Parathyroid adenoma (tissue), 2 donors: ENCODE results near the gene TDRD9.

Source experiments
- H2AFZ ChIP-seq: fragments of 300-600 bp; sonication (generic); one replicate; pipeline ENCODE4 v1.7.0; 2017; ENCODE audit warnings: antibody characterized with exemption, mild to moderate bottlenecking
- H3K27ac ChIP-seq: fragments of 300-600 bp; sonication (generic); one replicate; pipeline ENCODE4 v1.7.0; 2017
- H3K27me3 ChIP-seq: fragments of 300-600 bp; sonication (generic); one replicate; pipeline ENCODE4 v1.7.0; 2017; ENCODE audit warnings: low read length; ENCODE audit not compliant: control insufficient read depth, insufficient read depth
- H3K36me3 ChIP-seq: fragments of 300-600 bp; sonication (generic); one replicate; pipeline ENCODE4 v1.7.0; 2017; ENCODE audit warnings: low read length; ENCODE audit not compliant: control insufficient read depth, insufficient read depth
- H3K4me1 ChIP-seq: fragments of 300-600 bp; sonication (generic); one replicate; pipeline ENCODE4 v1.7.0; 2017; ENCODE audit warnings: control low read depth
- H3K4me2 ChIP-seq: fragments of 300-600 bp; sonication (generic); one replicate; pipeline ENCODE4 v1.7.0; 2017; ENCODE audit warnings: low read length
- H3K4me3 ChIP-seq: fragments of 300-600 bp; sonication (generic); one replicate; pipeline ENCODE4 v1.7.0; 2017; ENCODE audit warnings: low read depth, low read length
- H3K79me2 ChIP-seq: fragments of 300-600 bp; sonication (generic); one replicate; pipeline ENCODE4 v1.7.0; 2017; ENCODE audit warnings: control low read depth
- H3K9ac ChIP-seq: fragments of 300-600 bp; sonication (generic); one replicate; pipeline ENCODE4 v1.7.0; 2017; ENCODE audit warnings: mild to moderate bottlenecking
- H3K9me3 ChIP-seq: fragments of 300-600 bp; sonication (generic); one replicate; pipeline ENCODE4 v1.7.0; 2017; ENCODE audit warnings: low read length; ENCODE audit not compliant: control insufficient read depth
- TF ChIP-seq, protein P1 (sequence below): fragments of 300-600 bp; sonication (generic); IDR thresholded peaks from one replicate; pipeline ENCODE4 v1.7.0; 2017; ENCODE audit warnings: antibody characterized with exemption, mild to moderate bottlenecking
- donor health status: primary hyperparathyroidism.

TDRD9 gene

GRCh38 chr14:104096751-104097700, 168.8 kb downstream of the TDRD9 start:
- TF ChIP-seq, protein P1, sequence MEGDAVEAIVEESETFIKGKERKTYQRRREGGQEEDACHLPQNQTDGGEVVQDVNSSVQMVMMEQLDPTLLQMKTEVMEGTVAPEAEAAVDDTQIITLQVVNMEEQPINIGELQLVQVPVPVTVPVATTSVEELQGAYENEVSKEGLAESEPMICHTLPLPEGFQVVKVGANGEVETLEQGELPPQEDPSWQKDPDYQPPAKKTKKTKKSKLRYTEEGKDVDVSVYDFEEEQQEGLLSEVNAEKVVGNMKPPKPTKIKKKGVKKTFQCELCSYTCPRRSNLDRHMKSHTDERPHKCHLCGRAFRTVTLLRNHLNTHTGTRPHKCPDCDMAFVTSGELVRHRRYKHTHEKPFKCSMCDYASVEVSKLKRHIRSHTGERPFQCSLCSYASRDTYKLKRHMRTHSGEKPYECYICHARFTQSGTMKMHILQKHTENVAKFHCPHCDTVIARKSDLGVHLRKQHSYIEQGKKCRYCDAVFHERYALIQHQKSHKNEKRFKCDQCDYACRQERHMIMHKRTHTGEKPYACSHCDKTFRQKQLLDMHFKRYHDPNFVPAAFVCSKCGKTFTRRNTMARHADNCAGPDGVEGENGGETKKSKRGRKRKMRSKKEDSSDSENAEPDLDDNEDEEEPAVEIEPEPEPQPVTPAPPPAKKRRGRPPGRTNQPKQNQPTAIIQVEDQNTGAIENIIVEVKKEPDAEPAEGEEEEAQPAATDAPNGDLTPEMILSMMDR = no peak
- Histone ChIP-seq H2AFZ (no peak overlapping the region), H3K27me3 (no peaks in the 10 kb centered on the region), H3K9me3 (no peaks in the 10 kb centered on the region), H3K4me3 (no peak overlapping the region), H3K27ac (no peak overlapping the region), H3K9ac (no peak overlapping the region), H3K4me2 (no peak overlapping the region), H3K4me1 (peaks cover 3% of the 10 kb centered on the region), H3K36me3 (no peaks in the 10 kb centered on the region), H3K79me2 (no peaks in the 10 kb centered on the region)

DNA sequence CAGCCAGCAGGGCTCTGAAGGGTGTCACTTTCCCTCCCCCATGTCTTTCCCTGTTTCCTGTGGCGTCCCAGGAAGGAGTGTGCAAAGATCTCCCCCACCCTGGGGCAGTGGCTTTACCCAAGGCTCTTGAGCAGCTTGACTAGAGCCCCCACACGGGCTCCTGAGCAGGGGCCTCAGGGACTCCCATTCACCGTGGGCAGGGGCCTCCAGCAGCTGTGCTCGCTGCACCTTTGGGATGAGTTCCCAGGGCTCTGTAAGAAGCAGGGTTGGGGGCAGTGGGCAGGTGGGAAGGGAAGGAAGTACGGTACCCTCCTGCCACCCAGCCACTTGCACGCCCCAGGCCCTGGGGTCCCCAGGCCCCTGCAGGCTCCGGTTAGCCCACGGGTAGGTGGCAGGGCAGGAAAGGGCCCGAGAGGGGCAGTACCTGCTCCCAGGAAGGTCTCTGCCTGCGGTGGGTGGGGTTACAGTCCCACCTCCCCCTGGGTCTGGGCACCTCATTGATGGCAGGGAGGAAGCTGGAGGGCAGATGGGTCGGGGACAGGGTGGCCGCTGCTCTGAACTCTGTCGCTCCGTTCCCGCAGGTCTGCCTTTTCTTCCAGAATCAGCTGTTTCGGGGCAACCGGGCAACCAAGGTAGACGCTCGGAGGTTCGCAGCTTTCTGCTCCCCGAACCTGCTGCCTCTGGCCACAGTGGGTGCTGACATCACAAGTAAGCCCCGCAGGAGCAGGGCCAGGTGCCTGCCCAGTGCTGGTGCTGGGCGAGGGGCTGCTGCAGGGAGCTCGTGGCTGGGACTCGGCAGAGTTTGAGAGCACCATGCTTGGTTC, 170.2 kb downstream of the TDRD9 start:
- H3K4me1 ChIP-seq = peaks cover 3% of the 10 kb centered on the region
- no peaks in the 10 kb centered on the region for H3K27me3 ChIP-seq

DNA sequence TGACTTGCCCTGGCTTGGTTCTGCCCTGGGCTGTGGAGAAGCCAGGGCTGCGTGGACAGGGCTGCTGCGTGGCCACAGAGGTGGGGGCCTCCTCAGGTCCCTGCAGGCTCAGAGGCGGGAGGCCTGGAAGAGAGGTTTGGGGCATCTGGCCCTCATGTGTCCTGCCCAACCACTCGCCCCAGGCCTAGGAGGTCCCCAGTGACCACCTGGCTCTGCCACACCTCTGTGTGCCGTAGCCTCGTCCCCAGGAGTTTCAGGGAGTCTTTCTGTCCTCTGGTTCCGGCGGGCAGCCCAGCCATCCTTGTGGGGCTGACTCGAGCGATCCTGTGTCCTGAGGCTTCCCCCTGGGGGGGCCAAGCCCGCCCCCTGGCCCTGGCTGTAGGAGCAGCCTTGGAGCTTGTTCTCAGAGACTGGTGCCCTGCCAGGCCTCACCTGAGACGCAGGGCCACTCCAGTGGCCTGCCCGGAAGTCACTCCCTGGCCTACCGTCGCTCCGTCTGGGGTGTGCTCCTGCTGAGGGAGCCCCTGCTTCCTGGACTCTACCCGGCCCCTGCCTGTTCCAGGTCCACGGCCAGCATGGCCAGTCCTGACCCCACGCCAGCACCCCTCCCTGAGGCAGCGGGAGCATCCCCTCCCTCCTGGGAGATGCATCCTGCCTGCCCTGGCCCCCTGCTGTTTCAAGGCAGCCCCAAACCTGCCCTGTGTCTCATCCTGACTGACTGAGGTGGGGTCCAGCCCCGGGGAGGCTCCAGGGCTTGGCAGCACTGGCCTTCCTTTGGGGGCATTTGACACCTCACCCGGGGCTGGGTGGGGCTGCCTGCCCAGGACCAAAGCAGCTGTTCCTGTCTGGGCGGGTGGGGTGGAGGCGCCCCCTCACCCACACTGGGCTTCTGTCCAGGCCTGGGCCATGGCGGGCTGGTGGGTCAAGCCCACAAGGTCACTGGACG, 171.1 kb downstream of the TDRD9 start:
- H3K4me3 ChIP-seq = no peak overlapping the region
- H3K79me2 ChIP-seq = no peaks in the 10 kb centered on the region
- H3K4me1 ChIP-seq = peaks cover 2% of the 10 kb centered on the region

More for the DNA sequence above, 170.2 kb downstream of the TDRD9 start:
- no peaks in the 10 kb centered on the region for H3K79me2 ChIP-seq
- no peaks in the 10 kb centered on the region for H3K36me3 ChIP-seq
- no peak overlapping the region for H3K4me2 ChIP-seq
- TF ChIP-seq, protein P1 = no peak
- no peak overlapping the region for H3K4me3 ChIP-seq
- no peaks in the 10 kb centered on the region for H3K9me3 ChIP-seq
- no peak overlapping the region for H3K9ac ChIP-seq
- no peak overlapping the region for H3K27ac ChIP-seq
- H2AFZ ChIP-seq = no peak overlapping the region

More for the DNA sequence above, 171.1 kb downstream of the TDRD9 start:
- TF ChIP-seq, protein P1 = no peak
- Histone ChIP-seq H2AFZ (no peak overlapping the region), H3K27me3 (no peaks in the 10 kb centered on the region), H3K9me3 (no peaks in the 10 kb centered on the region), H3K9ac (no peak overlapping the region), H3K36me3 (no peaks in the 10 kb centered on the region), H3K27ac (no peak overlapping the region), H3K4me2 (no peak overlapping the region)
